Measurements from ENCODE around the gene PRPF40A.

PRPF40A gene

GRCh38 chr2:152623076-152623740 is 94.1 kb downstream of the PRPF40A start:
- in situ Hi-C loops (cut with MboI; ENCODE audit: low sequenced_read_pairs): loop anchor here (5.0 kb wide), 1 partner anchor 431 kb away; no protein-coding TSS in a partner anchor

GRCh38 chr2:152622219-152622618 is 95.0 kb downstream of the PRPF40A start:
- in situ Hi-C loops (cut with MboI; ENCODE audit: low sequenced_read_pairs): loop anchor here (5.0 kb wide), 1 partner anchor 430 kb away; no protein-coding TSS in a partner anchor

- in situ Hi-C loops (cut with MboI; ENCODE audit: low sequenced_read_pairs): loop anchor here (5.0 kb wide), 1 partner anchor 429 kb away; no protein-coding TSS in a partner anchor
These were observed 96.3 kb downstream of the PRPF40A start for GRCh38 chr2:152620985-152621384.

DNA sequence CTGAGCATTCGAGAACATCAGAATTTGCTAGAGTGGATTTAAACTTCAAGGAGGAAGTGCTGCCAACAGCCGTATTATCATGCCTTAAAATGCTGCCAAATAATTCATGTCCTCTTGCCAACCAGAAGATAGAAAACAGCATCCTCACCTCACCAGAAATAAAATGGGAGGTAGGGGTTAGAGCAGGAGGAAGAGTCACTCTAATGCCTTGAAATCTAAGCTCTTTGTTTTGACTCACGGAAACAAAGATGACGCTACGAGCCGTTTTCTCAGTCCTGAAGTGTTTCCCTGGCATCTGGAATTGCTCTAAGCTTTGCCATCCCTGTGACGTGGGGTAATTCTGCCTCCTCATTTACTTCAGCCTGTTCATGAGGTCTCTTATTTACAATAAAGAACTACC is 97.1 kb downstream of the PRPF40A start:
- in situ Hi-C loops (cut with MboI; ENCODE audit: low sequenced_read_pairs): loop anchor here (5.0 kb wide), 1 partner anchor 428 kb away; no protein-coding TSS in a partner anchor

GRCh38 chr2:152618193-152618564 is 99.1 kb downstream of the PRPF40A start:
- in situ Hi-C loops (cut with MboI; ENCODE audit: low sequenced_read_pairs): no loop called here

DNA sequence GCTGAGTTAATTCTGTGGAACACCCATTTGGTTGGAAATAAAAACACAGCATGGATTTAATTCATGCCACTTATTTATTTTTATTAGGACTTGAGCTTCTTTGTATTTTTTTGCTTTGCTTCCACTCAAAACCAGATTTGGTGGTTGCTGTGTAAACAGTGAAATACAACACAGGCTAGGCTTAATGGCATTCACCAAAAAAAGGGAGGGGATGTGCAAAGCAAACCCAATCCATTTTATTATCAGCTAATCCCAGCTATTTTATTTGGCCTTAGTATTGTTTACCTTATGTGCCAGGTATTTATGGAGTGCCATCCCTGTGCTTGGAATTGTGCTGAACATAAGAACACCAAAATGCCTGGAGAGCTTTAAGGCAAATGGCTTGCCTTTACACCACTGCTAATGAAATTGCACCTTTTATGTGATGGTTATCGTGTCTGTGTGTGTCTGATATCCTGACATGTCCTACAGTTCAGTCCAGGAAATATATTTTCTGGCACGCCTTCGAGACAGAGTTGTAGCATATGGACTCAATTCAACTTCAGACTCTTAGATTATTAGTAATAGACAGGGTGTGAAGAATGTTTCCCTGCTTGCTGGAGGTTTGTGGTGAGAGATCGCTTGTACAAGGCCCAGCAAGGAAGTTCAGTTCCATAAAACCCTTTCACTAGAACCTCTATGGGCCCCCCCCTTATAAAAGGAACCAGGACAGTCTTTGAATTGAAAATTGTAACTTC is 99.6 kb downstream of the PRPF40A start:
- in situ Hi-C loops (cut with MboI; ENCODE audit: low sequenced_read_pairs): no loop called here

- in situ Hi-C loops (cut with MboI; ENCODE audit: low sequenced_read_pairs): no loop called here
These were observed 102.1 kb downstream of the PRPF40A start for GRCh38 chr2:152615177-152615576.

DNA sequence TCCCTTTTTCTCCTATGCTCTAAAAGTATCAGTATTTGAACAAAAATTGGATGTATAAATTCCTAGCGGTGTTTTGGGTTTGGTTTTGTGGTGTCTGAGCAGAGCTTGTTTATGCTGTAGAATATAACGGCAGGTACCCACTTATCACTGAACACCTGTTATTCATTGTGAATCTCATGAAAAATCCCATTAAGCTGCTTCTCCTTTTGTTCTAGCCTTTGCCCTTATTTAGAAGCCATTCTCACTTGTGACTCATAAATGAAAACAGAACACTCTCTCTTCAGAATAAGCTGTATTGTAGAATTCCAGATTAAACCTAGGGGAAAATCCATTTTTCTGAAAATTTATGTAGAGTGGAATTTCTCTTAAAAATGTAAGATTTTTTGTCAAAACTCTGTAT is 104.0 kb downstream of the PRPF40A start:
- in situ Hi-C loops (cut with MboI; ENCODE audit: low sequenced_read_pairs): no loop called here

GRCh38 chr2:152611458-152612231 is 105.6 kb downstream of the PRPF40A start:
- in situ Hi-C loops (cut with MboI; ENCODE audit: low sequenced_read_pairs): no loop called here

DNA sequence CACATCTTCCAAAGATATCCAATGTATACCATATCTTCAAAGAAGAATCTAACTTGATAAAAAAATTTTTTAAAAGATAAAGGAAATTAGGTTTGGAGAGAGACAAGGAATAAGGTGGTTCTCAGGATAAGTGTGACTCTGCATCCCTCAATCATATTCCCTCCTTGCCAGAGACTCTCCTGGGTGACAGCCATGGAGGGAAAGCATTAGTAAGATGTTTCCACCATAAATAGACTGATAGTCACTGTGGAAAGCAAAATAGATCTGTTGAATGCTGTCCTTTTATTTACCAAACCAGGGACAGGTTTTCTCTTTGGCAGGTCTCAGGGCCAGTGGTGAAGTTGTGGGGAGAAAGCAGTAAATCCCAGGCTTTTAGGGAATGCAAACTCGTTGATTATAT is 107.6 kb downstream of the PRPF40A start:
- in situ Hi-C loops (cut with MboI; ENCODE audit: low sequenced_read_pairs): no loop called here

DNA sequence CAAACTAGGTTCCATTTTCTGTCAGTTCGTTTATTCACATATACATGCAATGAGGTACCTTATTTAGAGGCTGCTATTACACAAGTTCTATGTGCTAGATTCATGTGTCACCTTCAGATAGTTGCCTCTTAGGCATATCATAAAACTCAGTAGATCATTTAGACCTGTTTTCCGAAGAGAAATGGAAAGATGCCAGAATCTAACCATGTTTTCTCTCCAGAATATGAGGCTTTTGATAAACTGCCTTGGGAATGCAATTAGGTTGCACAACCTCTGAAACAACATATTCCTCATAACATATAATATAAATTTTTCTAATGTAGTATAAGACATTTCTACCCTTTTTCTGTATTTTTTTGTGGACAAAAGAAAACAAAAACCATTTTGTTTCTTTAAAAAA is 108.1 kb downstream of the PRPF40A start:
- in situ Hi-C loops (cut with MboI; ENCODE audit: low sequenced_read_pairs): no loop called here

DNA sequence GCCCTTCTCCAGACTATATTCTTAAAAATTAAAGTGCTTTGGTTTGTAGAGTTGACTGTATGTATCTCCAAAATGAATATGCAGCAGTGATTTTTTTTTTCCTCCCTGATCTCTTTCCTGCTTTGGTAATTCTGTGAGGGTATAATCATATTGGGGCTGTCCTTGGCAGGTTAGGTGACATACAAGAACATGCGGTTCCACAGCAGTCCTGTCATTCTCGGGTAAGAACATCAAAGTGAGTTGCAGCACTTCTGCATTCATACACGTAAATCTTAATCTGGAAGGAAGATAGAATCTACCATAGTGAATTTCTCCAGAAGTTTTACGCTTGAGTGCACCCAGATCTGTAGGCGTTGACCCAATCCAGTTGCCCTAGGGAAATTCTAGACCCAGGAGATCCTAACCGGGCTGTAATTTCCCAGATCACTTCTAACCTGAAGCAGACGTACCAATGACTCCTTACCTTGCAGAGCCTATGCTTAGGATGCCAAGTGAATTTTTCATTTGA is 109.4 kb downstream of the PRPF40A start:
- in situ Hi-C loops (cut with MboI; ENCODE audit: low sequenced_read_pairs): no loop called here

- in situ Hi-C loops (cut with MboI; ENCODE audit: low sequenced_read_pairs): no loop called here
These were observed 110.3 kb downstream of the PRPF40A start for GRCh38 chr2:152606941-152607340.

DNA sequence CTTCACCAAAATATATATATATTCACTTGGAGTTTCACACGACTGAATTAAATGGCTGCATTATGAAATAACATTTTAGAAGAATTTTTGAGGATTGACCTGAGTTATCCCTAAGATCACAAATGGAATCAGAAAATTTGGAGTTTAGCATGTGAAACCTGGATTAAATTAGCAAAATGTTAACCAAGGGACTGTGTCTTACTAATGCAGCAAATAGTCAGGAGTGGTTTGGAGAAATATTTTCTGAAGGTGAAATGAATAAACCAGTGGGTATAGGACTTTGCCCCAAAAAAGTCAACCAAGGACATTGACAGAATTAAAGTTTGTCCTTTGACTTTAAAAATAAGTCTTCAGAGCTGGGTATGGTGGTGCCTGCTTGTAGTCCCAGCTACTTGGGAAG is 111.2 kb downstream of the PRPF40A start:
- in situ Hi-C loops (cut with MboI; ENCODE audit: low sequenced_read_pairs): no loop called here

DNA sequence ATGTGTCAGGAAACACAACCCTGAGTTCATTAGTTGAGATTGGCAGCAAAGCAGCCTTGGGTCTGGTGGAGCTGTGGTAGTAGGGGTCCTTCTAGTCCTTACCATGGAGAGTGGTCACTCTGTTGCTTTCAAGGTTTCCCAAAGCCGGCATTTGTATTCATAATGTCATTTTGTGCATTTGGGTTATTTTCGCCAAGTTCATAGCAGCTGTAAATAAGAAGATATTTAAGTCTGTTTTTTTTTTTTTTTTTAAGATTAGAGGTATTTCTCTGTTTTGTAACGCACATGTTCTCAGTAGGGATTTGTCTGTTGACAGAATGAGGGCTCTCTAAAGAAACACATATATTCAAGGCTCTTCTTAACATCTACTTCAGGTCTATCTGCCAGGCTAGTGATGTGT is 114.1 kb downstream of the PRPF40A start:
- in situ Hi-C loops (cut with MboI; ENCODE audit: low sequenced_read_pairs): no loop called here

GRCh38 chr2:152602750-152603149 is 114.5 kb downstream of the PRPF40A start:
- in situ Hi-C loops (cut with MboI; ENCODE audit: low sequenced_read_pairs): no loop called here
